Activated CD4-positive, alpha-beta T cell treated with anti-CD3 and anti-CD28 coated beads for 36 hours (primary cell): Measurements from ENCODE around the gene BTNL9. TPM values are rescaled to one million over a fixed set of nuclear protein-coding genes. Genes with fewer than 3 reads are reported as not detected.

ENCODE experiments used
- ATAC-seq: fragments of 200-7000 bp; cut with Tn5 transposase; one replicate; pipeline ENCODE4 v1.10.0; 2021; ENCODE audit warnings: mild to moderate bottlenecking, moderate library complexity
- CTCF ChIA-PET: fragments of 350-600 bp; sonication (Branson Sonifier 250); formaldehyde crosslinking; loops from one replicate; lab custom pipeline; 2021; ENCODE audit warnings: antibody characterized with exemption; lab: Charles Lee
- POLR2A ChIA-PET: fragments of 350-600 bp; sonication (Branson Sonifier 250); formaldehyde crosslinking; loops from one replicate; lab custom pipeline; 2021; ENCODE audit warnings: antibody characterized with exemption, inconsistent platforms; lab: Charles Lee
- DNase-seq: peaks from one replicate; pipeline ENCODE4 v3.0.0-alpha.2; 2020
- H3K27ac Mint-ChIP-seq: one replicate; pipeline ENCODE4 v1.8.0; 2021; ENCODE audit warnings: mixed read lengths
- H3K27me3 Mint-ChIP-seq: one replicate; pipeline ENCODE4 v1.8.0; 2021; ENCODE audit warnings: mixed read lengths
- H3K36me3 Mint-ChIP-seq: one replicate; pipeline ENCODE4 v1.8.0; 2021; ENCODE audit warnings: low read depth, mixed read lengths
- H3K4me1 Mint-ChIP-seq: one replicate; pipeline ENCODE4 v1.8.0; 2021; ENCODE audit warnings: mixed read lengths
- H3K4me3 Mint-ChIP-seq: one replicate; pipeline ENCODE4 v1.8.0; 2021; ENCODE audit warnings: mild to moderate bottlenecking, moderate library complexity, mixed read lengths
- H3K9me3 Mint-ChIP-seq: one replicate; pipeline ENCODE4 v1.8.0; 2021; ENCODE audit warnings: low read depth, mixed read lengths
- intact Hi-C, 2 experiments: fragments of 100-400 bp; cut with DNase I in 1 of 2; cut with micrococcal nuclease in 1 of 2; formaldehyde crosslinking; loops; one replicate each; pipeline versions ENCODE4 v1.14.2 to v1.15.1; 2022 to 2024; cut with DNase I, micrococcal nuclease
- total RNA-seq, 2 experiments: library from RNA; stranded (reverse); gene quantifications; one replicate each; pipeline ENCODE4 v1.2.3, GENCODE V29; 2021

BTNL9 gene
- total RNA-seq, 2 experiments from 2014 or later: 0.21 TPM; not detected in 1

- no peak overlapping the region for H3K27ac Mint-ChIP-seq
- ChIA-PET POLR2A (no interaction called here), CTCF (no interaction called here)
- H3K36me3 Mint-ChIP-seq: no peaks in the 10 kb centered on the region
- no peak for DNase-seq
- no peaks in the 10 kb centered on the region for H3K4me1 Mint-ChIP-seq
- intact Hi-C loops: loop anchor here in 1 of 2 experiments (5.0 kb wide), 1 partner anchor 55 kb away; no protein-coding TSS in a partner anchor
- ATAC-seq: no peak
- H3K9me3 Mint-ChIP-seq: no peaks in the 10 kb centered on the region
- no peak overlapping the region for H3K4me3 Mint-ChIP-seq
- peaks cover 56% of the 10 kb centered on the region for H3K27me3 Mint-ChIP-seq
Observed at GRCh38 chr5:181062631-181063030, 22.6 kb downstream of the BTNL9 start.

GRCh38 chr5:181063514-181063913, 23.4 kb downstream of the BTNL9 start:
- Mint-ChIP-seq H3K4me1 (no peaks in the 10 kb centered on the region), H3K36me3 (no peaks in the 10 kb centered on the region), H3K4me3 (no peak overlapping the region), H3K9me3 (no peaks in the 10 kb centered on the region), H3K27me3 (peaks cover 55% of the 10 kb centered on the region), H3K27ac (no peak overlapping the region)
- peak; percentile 44 for ATAC-seq
- intact Hi-C loops: loop anchor here in 1 of 2 experiments (5.0 kb wide), 1 partner anchor 54 kb away; no protein-coding TSS in a partner anchor
- no peak for DNase-seq
- POLR2A ChIA-PET: interaction anchor here (0.6 kb wide), 1 partner anchor 85 kb away, joined by 3 read pairs; no protein-coding TSS in a partner anchor
- CTCF ChIA-PET: interaction anchor here (0.6 kb wide), 1 partner anchor 13 kb away, joined by 3 read pairs; no protein-coding TSS in a partner anchor

GRCh38 chr5:181064987-181065386, 24.9 kb downstream of the BTNL9 start:
- CTCF ChIA-PET: interaction anchor here (0.6 to 1.0 kb wide), 2 partner anchors 21 to 59 kb away, joined by 3 to 4 read pairs; no protein-coding TSS in a partner anchor
- intact Hi-C loops: loop anchor here in 1 of 2 experiments (5.0 kb wide), 1 partner anchor 52 kb away; no protein-coding TSS in a partner anchor
- ATAC-seq (no peak), DNase-seq (no peak)
- Mint-ChIP-seq H3K27me3 (peaks cover 59% of the 10 kb centered on the region), H3K27ac (no peak overlapping the region), H3K36me3 (no peaks in the 10 kb centered on the region), H3K9me3 (no peaks in the 10 kb centered on the region), H3K4me3 (no peak overlapping the region), H3K4me1 (no peaks in the 10 kb centered on the region)
- POLR2A ChIA-PET: no interaction called here

DNA sequence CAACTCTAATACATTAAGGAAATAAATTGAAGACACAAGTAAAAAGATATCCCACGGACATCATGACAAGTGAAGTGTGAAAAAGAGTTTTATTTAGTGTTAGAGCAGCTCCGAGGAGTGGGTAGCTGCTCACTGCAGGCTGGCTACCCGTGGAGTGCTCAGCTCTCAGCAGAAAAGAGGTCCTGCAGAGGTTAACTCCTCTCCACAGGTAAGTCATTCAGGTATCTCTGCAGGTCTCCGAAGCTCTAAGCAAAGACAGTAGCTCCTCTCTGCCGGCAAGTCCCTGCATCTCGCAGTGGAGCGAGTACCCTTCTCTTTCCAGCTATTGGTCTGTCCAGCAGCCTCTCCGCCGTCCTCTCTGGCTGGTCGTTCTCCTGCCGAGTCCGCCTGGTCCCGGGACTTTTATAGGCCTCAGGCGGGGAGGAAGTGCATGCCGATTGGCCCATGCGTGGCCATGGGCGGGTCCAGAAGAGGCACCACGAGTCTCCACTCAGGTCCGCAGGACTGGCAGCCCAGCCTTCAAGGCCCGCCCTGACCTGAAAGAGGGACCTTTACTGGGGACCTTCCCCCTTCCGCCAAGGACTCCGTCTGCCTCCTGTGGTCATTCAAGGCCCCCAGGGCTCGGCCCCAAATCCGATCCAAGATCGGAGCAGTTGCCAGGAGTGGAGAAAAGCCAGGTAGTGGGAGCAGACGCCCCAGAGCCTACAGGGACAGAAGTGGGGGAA, 29.9 kb downstream of the BTNL9 start:
- Mint-ChIP-seq H3K9me3 (no peaks in the 10 kb centered on the region), H3K36me3 (no peaks in the 10 kb centered on the region), H3K4me3 (no peak overlapping the region), H3K27ac (no peak overlapping the region), H3K4me1 (no peaks in the 10 kb centered on the region), H3K27me3 (peaks cover 43% of the 10 kb centered on the region)
- DNase-seq (no peak), ATAC-seq (no peak)
- ChIA-PET CTCF (no interaction called here), POLR2A (no interaction called here)
- intact Hi-C loops: no loop called here

- POLR2A ChIA-PET: no interaction called here
- DNase-seq (no peak), ATAC-seq (no peak)
- Mint-ChIP-seq H3K9me3 (no peaks in the 10 kb centered on the region), H3K27ac (no peak overlapping the region), H3K4me3 (no peak overlapping the region), H3K4me1 (no peaks in the 10 kb centered on the region), H3K27me3 (peaks cover 40% of the 10 kb centered on the region), H3K36me3 (no peaks in the 10 kb centered on the region)
- CTCF ChIA-PET: no interaction called here
- intact Hi-C loops: no loop called here
Observed at GRCh38 chr5:181070523-181070922, 30.5 kb downstream of the BTNL9 start.

DNA sequence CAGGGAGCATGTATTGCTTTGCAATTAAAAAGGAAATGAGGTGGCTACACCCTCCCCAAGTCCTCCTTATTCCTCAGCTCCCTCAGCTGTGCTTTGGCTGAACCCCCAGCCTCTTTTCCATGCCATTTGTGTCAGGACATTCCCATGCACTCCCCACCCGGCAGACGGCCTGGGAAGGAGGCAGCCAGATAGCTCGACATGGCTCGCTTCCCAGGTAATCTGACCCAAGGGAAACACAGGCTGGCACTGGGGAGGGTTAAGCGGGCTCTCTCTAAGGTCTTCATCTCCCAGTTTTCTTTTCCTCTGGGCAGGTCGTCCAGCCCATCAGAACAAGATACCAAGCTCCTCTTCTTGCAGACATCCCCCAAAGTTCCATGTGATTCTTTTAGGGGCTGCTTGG, 31.2 kb downstream of the BTNL9 start:
- intact Hi-C loops: no loop called here
- H3K27ac Mint-ChIP-seq: no peak overlapping the region
- no peaks in the 10 kb centered on the region for H3K36me3 Mint-ChIP-seq
- ChIA-PET POLR2A (no interaction called here), CTCF (no interaction called here)
- H3K27me3 Mint-ChIP-seq: peaks cover 37% of the 10 kb centered on the region
- no peak overlapping the region for H3K4me3 Mint-ChIP-seq
- ATAC-seq (no peak), DNase-seq (no peak)
- H3K4me1 Mint-ChIP-seq: no peaks in the 10 kb centered on the region
- no peaks in the 10 kb centered on the region for H3K9me3 Mint-ChIP-seq

DNA sequence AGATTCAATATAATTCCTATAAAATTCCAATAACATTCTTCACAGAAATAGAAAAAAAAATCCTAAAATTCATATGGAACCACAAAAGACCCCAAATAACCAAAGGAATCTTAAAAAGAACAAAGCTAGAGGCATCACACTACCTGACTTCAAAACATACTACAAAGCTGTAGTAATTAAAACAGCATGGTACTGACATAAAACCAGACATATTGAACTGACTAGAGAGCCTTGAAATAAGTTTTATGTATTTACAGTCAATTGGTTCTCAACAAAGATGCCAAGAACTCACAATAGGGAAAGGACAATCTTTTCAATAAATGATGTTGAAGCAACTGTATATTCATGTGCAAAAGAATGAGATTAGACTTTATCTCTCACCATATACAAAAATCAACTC, 36.9 kb downstream of the BTNL9 start:
- Mint-ChIP-seq H3K9me3 (peaks cover 4% of the 10 kb centered on the region), H3K27ac (no peak overlapping the region), H3K4me1 (no peaks in the 10 kb centered on the region), H3K27me3 (peaks cover 25% of the 10 kb centered on the region), H3K36me3 (no peaks in the 10 kb centered on the region), H3K4me3 (no peak overlapping the region)
- ChIA-PET CTCF (interaction anchor here (1.4 kb wide), 1 partner anchor 20 kb away, joined by 3 read pairs; no protein-coding TSS in a partner anchor), POLR2A (interaction anchor here (0.7 kb wide), 1 partner anchor 75 kb away, joined by 3 read pairs; no protein-coding TSS in a partner anchor)
- ATAC-seq: no peak
- DNase-seq: no peak
- intact Hi-C loops: no loop called here

GRCh38 chr5:181081989-181082388, 41.9 kb downstream of the BTNL9 start:
- Mint-ChIP-seq H3K27ac (no peak overlapping the region), H3K9me3 (peaks cover 2% of the 10 kb centered on the region), H3K4me1 (no peaks in the 10 kb centered on the region), H3K4me3 (no peak overlapping the region), H3K27me3 (peaks cover 38% of the 10 kb centered on the region), H3K36me3 (no peaks in the 10 kb centered on the region)
- POLR2A ChIA-PET: no interaction called here
- CTCF ChIA-PET: no interaction called here
- DNase-seq (no peak), ATAC-seq (no peak)
- intact Hi-C loops: no loop called here

- H3K27me3 Mint-ChIP-seq: peaks cover 38% of the 10 kb centered on the region
- no peak overlapping the region for H3K27ac Mint-ChIP-seq
- no peak for ATAC-seq
- H3K4me1 Mint-ChIP-seq: no peaks in the 10 kb centered on the region
- DNase-seq: no peak
- no peaks in the 10 kb centered on the region for H3K36me3 Mint-ChIP-seq
- H3K9me3 Mint-ChIP-seq: no peaks in the 10 kb centered on the region
- no peak overlapping the region for H3K4me3 Mint-ChIP-seq
- CTCF ChIA-PET: no interaction called here
- POLR2A ChIA-PET: interaction anchor here (0.6 kb wide), 1 partner anchor 129 kb away, joined by 3 read pairs; no protein-coding TSS in a partner anchor
- intact Hi-C loops: no loop called here
Observed at GRCh38 chr5:181084621-181085195, 44.6 kb downstream of the BTNL9 start.

DNA sequence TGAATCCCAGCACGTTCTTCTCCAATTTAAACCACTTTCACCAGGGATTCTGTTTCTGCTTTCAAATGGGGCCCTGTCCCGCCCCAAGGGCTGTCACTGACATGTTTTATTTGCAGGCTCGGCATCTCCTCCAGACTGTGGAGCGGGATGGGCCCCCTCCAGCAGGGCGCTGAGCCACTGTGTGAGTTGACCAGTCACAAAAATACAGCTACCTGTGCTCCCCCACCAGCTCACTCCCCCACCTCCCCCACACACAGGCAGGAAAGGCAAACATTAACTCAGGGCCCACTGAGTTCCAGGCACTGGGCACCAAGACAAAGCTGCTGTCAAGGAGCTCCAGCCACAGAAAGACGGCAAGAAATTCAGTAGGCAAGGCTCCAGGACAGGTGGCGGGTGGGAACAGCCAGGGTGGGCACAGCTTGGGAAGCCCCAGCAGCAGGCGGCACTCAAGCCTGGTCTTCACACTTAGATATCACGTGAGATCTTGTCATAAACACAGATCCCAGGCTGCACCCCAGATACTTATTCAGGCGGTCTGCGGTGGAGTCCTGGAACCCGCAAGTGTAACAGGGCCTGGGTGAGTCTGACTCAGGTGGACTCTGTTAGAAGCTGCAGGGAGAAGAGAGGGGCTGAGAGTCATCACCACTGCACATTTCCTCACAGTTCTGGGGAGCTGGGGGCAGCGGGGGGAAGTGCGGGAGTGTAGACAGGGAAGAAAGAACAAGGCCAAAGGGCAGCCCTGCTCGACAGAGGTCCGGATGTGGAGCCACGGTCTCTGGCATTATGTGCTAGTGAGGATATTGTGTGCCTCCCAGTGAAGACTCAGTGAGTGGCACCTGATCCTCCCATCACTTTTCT, 46.2 kb downstream of the BTNL9 start:
- Mint-ChIP-seq H3K27me3 (peaks cover 33% of the 10 kb centered on the region), H3K36me3 (no peaks in the 10 kb centered on the region), H3K4me3 (no peak overlapping the region), H3K4me1 (no peaks in the 10 kb centered on the region), H3K9me3 (no peaks in the 10 kb centered on the region), H3K27ac (no peak overlapping the region)
- ChIA-PET POLR2A (no interaction called here), CTCF (no interaction called here)
- intact Hi-C loops: no loop called here
- no peak for ATAC-seq
- DNase-seq: no peak

DNA sequence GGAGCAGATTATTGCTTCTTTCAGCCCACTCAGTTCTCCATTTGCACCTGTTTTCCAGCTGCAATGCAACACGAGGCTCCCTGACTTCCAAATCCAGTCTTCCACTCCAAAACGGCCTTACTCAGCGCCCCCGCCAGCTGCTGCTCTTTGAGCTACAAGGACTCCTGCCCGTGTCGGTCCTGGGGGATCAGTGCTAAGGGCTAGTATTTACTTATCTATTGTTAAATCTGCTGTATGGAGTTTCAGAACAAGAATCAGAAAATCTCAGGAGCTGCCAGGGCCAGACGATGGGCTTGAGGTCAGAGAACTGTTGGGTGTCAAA, 46.8 kb downstream of the BTNL9 start:
- Mint-ChIP-seq H3K27me3 (peaks cover 31% of the 10 kb centered on the region), H3K9me3 (no peaks in the 10 kb centered on the region), H3K4me3 (no peak overlapping the region), H3K36me3 (no peaks in the 10 kb centered on the region), H3K4me1 (no peaks in the 10 kb centered on the region), H3K27ac (no peak overlapping the region)
- CTCF ChIA-PET: no interaction called here
- DNase-seq (no peak), ATAC-seq (no peak)
- POLR2A ChIA-PET: no interaction called here
- intact Hi-C loops: no loop called here
